Measurements from ENCODE around the gene STK24.

The STK24 gene

GRCh38 chr13:98537306-98537705 lies 39.6 kb downstream of the STK24 start:
- no peak for ATAC-seq
- TF ChIP-seq, protein P1, sequence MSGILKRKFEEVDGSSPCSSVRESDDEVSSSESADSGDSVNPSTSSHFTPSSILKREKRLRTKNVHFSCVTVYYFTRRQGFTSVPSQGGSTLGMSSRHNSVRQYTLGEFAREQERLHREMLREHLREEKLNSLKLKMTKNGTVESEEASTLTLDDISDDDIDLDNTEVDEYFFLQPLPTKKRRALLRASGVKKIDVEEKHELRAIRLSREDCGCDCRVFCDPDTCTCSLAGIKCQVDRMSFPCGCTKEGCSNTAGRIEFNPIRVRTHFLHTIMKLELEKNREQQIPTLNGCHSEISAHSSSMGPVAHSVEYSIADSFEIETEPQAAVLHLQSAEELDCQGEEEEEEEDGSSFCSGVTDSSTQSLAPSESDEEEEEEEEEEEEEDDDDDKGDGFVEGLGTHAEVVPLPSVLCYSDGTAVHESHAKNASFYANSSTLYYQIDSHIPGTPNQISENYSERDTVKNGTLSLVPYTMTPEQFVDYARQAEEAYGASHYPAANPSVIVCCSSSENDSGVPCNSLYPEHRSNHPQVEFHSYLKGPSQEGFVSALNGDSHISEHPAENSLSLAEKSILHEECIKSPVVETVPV (CRISPR knock-in tag; IDR thresholded peaks at IDR 0.05), result no peak
- no peak for TF ChIP-seq CSDC2 (CRISPR knock-in tag; IDR thresholded peaks at IDR 0.05)
- no peak for TF ChIP-seq RARB (CRISPR knock-in tag; IDR thresholded peaks at IDR 0.05)
- no peak for TF ChIP-seq OSR1 (CRISPR knock-in tag; IDR thresholded peaks at IDR 0.05)
- no peak for TF ChIP-seq SNAI2 (CRISPR knock-in tag; IDR thresholded peaks at IDR 0.05)
- TF ChIP-seq TCF4 (CRISPR knock-in tag; IDR thresholded peaks at IDR 0.05; ENCODE audit: borderline replicate concordance), result no peak
- TF ChIP-seq, protein P2, sequence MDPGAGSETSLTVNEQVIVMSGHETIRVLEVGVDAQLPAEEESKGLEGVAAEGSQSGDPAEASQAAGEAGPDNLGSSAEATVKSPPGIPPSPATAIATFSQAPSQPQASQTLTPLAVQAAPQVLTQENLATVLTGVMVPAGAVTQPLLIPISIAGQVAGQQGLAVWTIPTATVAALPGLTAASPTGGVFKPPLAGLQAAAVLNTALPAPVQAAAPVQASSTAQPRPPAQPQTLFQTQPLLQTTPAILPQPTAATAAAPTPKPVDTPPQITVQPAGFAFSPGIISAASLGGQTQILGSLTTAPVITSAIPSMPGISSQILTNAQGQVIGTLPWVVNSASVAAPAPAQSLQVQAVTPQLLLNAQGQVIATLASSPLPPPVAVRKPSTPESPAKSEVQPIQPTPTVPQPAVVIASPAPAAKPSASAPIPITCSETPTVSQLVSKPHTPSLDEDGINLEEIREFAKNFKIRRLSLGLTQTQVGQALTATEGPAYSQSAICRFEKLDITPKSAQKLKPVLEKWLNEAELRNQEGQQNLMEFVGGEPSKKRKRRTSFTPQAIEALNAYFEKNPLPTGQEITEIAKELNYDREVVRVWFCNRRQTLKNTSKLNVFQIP (CRISPR knock-in tag; IDR thresholded peaks at IDR 0.05; ENCODE audit: borderline replicate concordance, low read depth), result no peak
- no peak for TF ChIP-seq ZFP30 (CRISPR knock-in tag; IDR thresholded peaks at IDR 0.05)
- no peak for TF ChIP-seq ISL1 (CRISPR knock-in tag; IDR thresholded peaks at IDR 0.05)
- no peak for TF ChIP-seq ZC3H10 (CRISPR knock-in tag; IDR thresholded peaks at IDR 0.05)
- TF ChIP-seq, protein P3, sequence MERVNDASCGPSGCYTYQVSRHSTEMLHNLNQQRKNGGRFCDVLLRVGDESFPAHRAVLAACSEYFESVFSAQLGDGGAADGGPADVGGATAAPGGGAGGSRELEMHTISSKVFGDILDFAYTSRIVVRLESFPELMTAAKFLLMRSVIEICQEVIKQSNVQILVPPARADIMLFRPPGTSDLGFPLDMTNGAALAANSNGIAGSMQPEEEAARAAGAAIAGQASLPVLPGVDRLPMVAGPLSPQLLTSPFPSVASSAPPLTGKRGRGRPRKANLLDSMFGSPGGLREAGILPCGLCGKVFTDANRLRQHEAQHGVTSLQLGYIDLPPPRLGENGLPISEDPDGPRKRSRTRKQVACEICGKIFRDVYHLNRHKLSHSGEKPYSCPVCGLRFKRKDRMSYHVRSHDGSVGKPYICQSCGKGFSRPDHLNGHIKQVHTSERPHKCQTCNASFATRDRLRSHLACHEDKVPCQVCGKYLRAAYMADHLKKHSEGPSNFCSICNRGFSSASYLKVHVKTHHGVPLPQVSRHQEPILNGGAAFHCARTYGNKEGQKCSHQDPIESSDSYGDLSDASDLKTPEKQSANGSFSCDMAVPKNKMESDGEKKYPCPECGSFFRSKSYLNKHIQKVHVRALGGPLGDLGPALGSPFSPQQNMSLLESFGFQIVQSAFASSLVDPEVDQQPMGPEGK (CRISPR knock-in tag; IDR thresholded peaks at IDR 0.05; ENCODE audit: borderline replicate concordance), result no peak
- TF ChIP-seq GLIS3 (CRISPR knock-in tag; IDR thresholded peaks at IDR 0.05), result no peak

DNA sequence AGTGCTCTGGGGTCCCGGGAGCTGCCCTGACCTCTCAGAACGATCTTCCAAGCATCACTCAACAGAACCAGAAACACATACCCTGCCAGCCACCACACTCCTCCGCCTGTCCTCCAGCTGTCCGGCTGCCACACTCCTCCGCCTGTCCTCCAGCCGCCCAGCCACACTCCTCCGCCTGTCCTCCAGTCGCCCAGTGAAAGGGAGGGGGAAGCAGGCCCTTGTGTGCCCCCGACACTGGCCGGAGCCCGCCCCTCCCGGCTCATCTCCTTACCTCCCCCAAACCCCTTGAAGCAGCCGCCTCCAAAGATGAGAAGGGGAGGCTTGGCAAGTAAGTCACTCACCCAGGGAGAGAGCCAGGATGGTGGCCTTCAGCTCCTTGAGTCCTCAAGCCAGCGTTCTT lies 40.2 kb downstream of the STK24 start:
- ATAC-seq, result no peak
- no peak for TF ChIP-seq ZNF8 (CRISPR knock-in tag; IDR thresholded peaks at IDR 0.05)
- TF ChIP-seq OSR1 (CRISPR knock-in tag; IDR thresholded peaks at IDR 0.05), result no peak
- TF ChIP-seq ZFP3 (CRISPR knock-in tag; IDR thresholded peaks at IDR 0.05), result no peak
- no peak for TF ChIP-seq TOX (CRISPR knock-in tag; IDR thresholded peaks at IDR 0.05; ENCODE audit: borderline replicate concordance)
- TF ChIP-seq ZFP30 (CRISPR knock-in tag; IDR thresholded peaks at IDR 0.05), result no peak
- no peak for TF ChIP-seq RARB (CRISPR knock-in tag; IDR thresholded peaks at IDR 0.05)
- TF ChIP-seq PPARA (CRISPR knock-in tag; IDR thresholded peaks at IDR 0.05; ENCODE audit: borderline replicate concordance), result no peak
- TF ChIP-seq, protein P3 (CRISPR knock-in tag; IDR thresholded peaks at IDR 0.05; ENCODE audit: borderline replicate concordance), result no peak
- no peak for TF ChIP-seq ISL1 (CRISPR knock-in tag; IDR thresholded peaks at IDR 0.05)
- no peak for TF ChIP-seq ZNF70 (CRISPR knock-in tag; IDR thresholded peaks at IDR 0.05)
- no peak for TF ChIP-seq SNAI2 (CRISPR knock-in tag; IDR thresholded peaks at IDR 0.05)
- TF ChIP-seq ARNTL (CRISPR knock-in tag; IDR thresholded peaks at IDR 0.05; ENCODE audit: borderline replicate concordance, low read depth), result no peak
- no peak for TF ChIP-seq TCF4 (CRISPR knock-in tag; IDR thresholded peaks at IDR 0.05; ENCODE audit: borderline replicate concordance)

- TF ChIP-seq ARNTL (CRISPR knock-in tag; IDR thresholded peaks at IDR 0.05; ENCODE audit: borderline replicate concordance, low read depth), result no peak
- TF ChIP-seq BACH2 (CRISPR knock-in tag; IDR thresholded peaks at IDR 0.05; ENCODE audit: borderline replicate concordance), result no peak
- TF ChIP-seq ZFP3 (CRISPR knock-in tag; IDR thresholded peaks at IDR 0.05), result no peak
- ATAC-seq, result no peak
Measured at GRCh38 chr13:98535501-98536354, 41.2 kb downstream of the STK24 start.

DNA sequence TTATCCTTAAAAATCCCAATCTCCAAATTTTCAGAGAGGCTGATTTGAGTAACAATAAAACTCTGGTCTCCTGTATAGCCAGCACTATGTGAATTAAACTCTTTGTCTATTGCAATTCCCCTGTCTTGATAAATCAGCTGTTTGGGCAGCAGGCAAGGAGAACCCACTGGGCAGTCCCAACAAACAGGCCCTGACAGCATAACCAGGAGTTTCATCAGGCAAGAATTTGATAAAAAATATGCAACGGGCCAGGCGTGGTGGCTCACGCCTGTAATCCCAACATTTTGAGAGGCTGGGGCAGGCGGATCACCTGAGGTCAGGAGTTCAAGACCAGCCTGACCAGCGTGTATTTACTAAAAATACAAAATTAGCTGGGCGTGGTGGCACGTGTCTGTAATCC lies 42.1 kb downstream of the STK24 start:
- no peak for TF ChIP-seq RARB (CRISPR knock-in tag; IDR thresholded peaks at IDR 0.05)
- TF ChIP-seq TOX (CRISPR knock-in tag; IDR thresholded peaks at IDR 0.05; ENCODE audit: borderline replicate concordance), result no peak
- no peak for TF ChIP-seq ZFP30 (CRISPR knock-in tag; IDR thresholded peaks at IDR 0.05)
- no peak for TF ChIP-seq CSDC2 (CRISPR knock-in tag; IDR thresholded peaks at IDR 0.05)
- no peak for TF ChIP-seq BACH2 (CRISPR knock-in tag; IDR thresholded peaks at IDR 0.05; ENCODE audit: borderline replicate concordance)
- TF ChIP-seq SNAI2 (CRISPR knock-in tag; IDR thresholded peaks at IDR 0.05), result no peak
- TF ChIP-seq, protein P1 (CRISPR knock-in tag; IDR thresholded peaks at IDR 0.05), result no peak
- TF ChIP-seq ZNF8 (CRISPR knock-in tag; IDR thresholded peaks at IDR 0.05), result no peak
- TF ChIP-seq ISL1 (CRISPR knock-in tag; IDR thresholded peaks at IDR 0.05), result no peak
- no peak for ATAC-seq
